OCI-LY7 (cell line): ENCODE results near the gene PRDM10.
"Not testable (repeated sequence)": the region's sequence is repeated elsewhere in the genome, so short reads cannot be mapped to it uniquely, and the experiment has no call there.

Experiments
- CTCF ChIP-seq: fragments of 200-600 bp; sonication (generic); conservative IDR thresholded peaks from 2 replicates; pipeline ENCODE4 v1.5.1; 2014; ENCODE audit warnings: mild to moderate bottlenecking, antibody characterized with exemption, low read length, moderate library complexity, mixed read lengths
- EZH2phosphoT487 ChIP-seq: fragments of 200-600 bp; sonication (generic); IDR thresholded peaks from 2 replicates; pipeline ENCODE4 v1.6.1; 2018; ENCODE audit warnings: low read depth, borderline replicate concordance, mild to moderate bottlenecking, mixed run types, antibody characterized with exemption, low read length, moderate library complexity, mixed read lengths

- TF ChIP-seq CTCF, EZH2phosphoT487: not testable (repeated sequence)
Observed at GRCh38 chr11:129971856-129972255, 30.8 kb downstream of the PRDM10 start.
